H9 (cell line): ENCODE results near the gene ERC1. TPM values are rescaled to one million over a fixed set of nuclear protein-coding genes. Genes with fewer than 3 reads are reported as not detected.

Experiments used
- DNase-seq: peaks from one replicate; pipeline ENCODE4 v3.0.0-alpha.2; 2017
- H2AFZ ChIP-seq: one replicate; pipeline ENCODE4 v1.6.1; 2013; ENCODE audit warnings: mild to moderate bottlenecking, low read length, control low read depth, moderate library complexity
- H2AK5ac ChIP-seq: 2 replicates; pipeline ENCODE4 v1.6.1; 2013; ENCODE audit warnings: low read length, control low read depth, mixed read lengths; ENCODE audit not compliant: insufficient read length
- H2BK120ac ChIP-seq: one replicate; pipeline ENCODE4 v1.6.1; 2013; ENCODE audit warnings: low read depth, mild to moderate bottlenecking, low read length, control low read depth, inconsistent platforms; ENCODE audit not compliant: poor library complexity, severe bottlenecking
- H2BK12ac ChIP-seq: 2 replicates; pipeline ENCODE4 v1.6.1; 2013; ENCODE audit warnings: low read length, control low read depth, mixed read lengths, low read depth; ENCODE audit not compliant: insufficient read length
- H2BK15ac ChIP-seq: 2 replicates; pipeline ENCODE4 v1.6.1; 2013; ENCODE audit warnings: low read depth, low read length, control low read depth
- H2BK20ac ChIP-seq: one replicate; pipeline ENCODE4 v1.6.1; 2013; ENCODE audit warnings: low read depth, mild to moderate bottlenecking, low read length, control low read depth, inconsistent platforms; ENCODE audit not compliant: poor library complexity, severe bottlenecking
- H2BK5ac ChIP-seq: 2 replicates; pipeline ENCODE4 v1.6.1; 2013; ENCODE audit warnings: low read length, control low read depth, mixed read lengths; ENCODE audit not compliant: insufficient read length
- H3K14ac ChIP-seq: 2 replicates; pipeline ENCODE4 v1.6.1; 2013; ENCODE audit warnings: low read length, control low read depth; ENCODE audit not compliant: insufficient read depth
- H3K18ac ChIP-seq: 2 replicates; pipeline ENCODE4 v1.6.1; 2013; ENCODE audit warnings: low read depth, mild to moderate bottlenecking, mixed read lengths, low read length, control low read depth; ENCODE audit not compliant: insufficient read length
- H3K23ac ChIP-seq: 2 replicates; pipeline ENCODE4 v1.6.1; 2013; ENCODE audit warnings: low read length, control low read depth, mixed read lengths, low read depth; ENCODE audit not compliant: insufficient read length
- H3K23me2 ChIP-seq: 2 replicates; pipeline ENCODE4 v1.6.1; 2013; ENCODE audit warnings: low read depth, mild to moderate bottlenecking, mixed read lengths, low read length, control low read depth; ENCODE audit not compliant: insufficient read length, poor library complexity, severe bottlenecking
- H3K27ac ChIP-seq: 2 replicates; pipeline ENCODE4 v1.5.1; 2013; ENCODE audit warnings: low read length, control low read depth, mixed read lengths, low read depth; ENCODE audit not compliant: insufficient read length
- H3K27me3 ChIP-seq: 2 replicates; pipeline ENCODE4 v1.6.1; 2013; ENCODE audit warnings: low read length, control low read depth, inconsistent platforms; ENCODE audit not compliant: insufficient read depth
- H3K4ac ChIP-seq: 2 replicates; pipeline ENCODE4 v1.6.1; 2013; ENCODE audit warnings: low read depth, mild to moderate bottlenecking, control low read depth, inconsistent platforms, low read length, moderate library complexity
- H3K4me1 ChIP-seq: 2 replicates; pipeline ENCODE4 v1.6.1; 2013; ENCODE audit warnings: low read length, control low read depth, inconsistent platforms; ENCODE audit not compliant: insufficient read depth
- H3K4me2 ChIP-seq: 2 replicates; pipeline ENCODE4 v1.6.1; 2013; ENCODE audit warnings: low read length, control low read depth, mixed read lengths; ENCODE audit not compliant: insufficient read length, insufficient read depth
- H3K56ac ChIP-seq: 2 replicates; pipeline ENCODE4 v1.6.1; 2013; ENCODE audit warnings: low read depth, mild to moderate bottlenecking, mixed read lengths, low read length, control low read depth; ENCODE audit not compliant: insufficient read length
- H3K79me1 ChIP-seq: 2 replicates; pipeline ENCODE4 v1.6.1; 2013; ENCODE audit warnings: low read depth, mild to moderate bottlenecking, moderate library complexity, low read length, control low read depth, inconsistent platforms; ENCODE audit not compliant: insufficient read depth, poor library complexity, severe bottlenecking
- H3K79me2 ChIP-seq: 2 replicates; pipeline ENCODE4 v1.6.1; 2013; ENCODE audit warnings: low read length, control low read depth, inconsistent platforms; ENCODE audit not compliant: insufficient read depth
- H3K9ac ChIP-seq: 2 replicates; pipeline ENCODE4 v1.6.1; 2013; ENCODE audit warnings: low read length, control low read depth, mixed read lengths; ENCODE audit not compliant: insufficient read length; ENCODE audit errors: extremely low read depth
- H3K9me3 ChIP-seq: one replicate; pipeline ENCODE4 v1.6.1; 2013; ENCODE audit warnings: low read depth, low read length, inconsistent platforms; ENCODE audit not compliant: control insufficient read depth
- H3T11ph ChIP-seq: one replicate; pipeline ENCODE4 v1.6.1; 2013; ENCODE audit warnings: mild to moderate bottlenecking, low read length, control low read depth, inconsistent platforms
- H4K20me1 ChIP-seq: one replicate; pipeline ENCODE4 v1.6.1; 2013; ENCODE audit not compliant: control insufficient read depth, insufficient read length, insufficient read depth
- H4K5ac ChIP-seq: 2 replicates; pipeline ENCODE4 v1.6.1; 2013; ENCODE audit warnings: low read depth, mild to moderate bottlenecking, mixed read lengths, low read length, control low read depth; ENCODE audit not compliant: insufficient read length
- H4K8ac ChIP-seq: replicated peaks from 2 replicates; pipeline ENCODE4 v1.6.1; 2013; ENCODE audit warnings: low read length, control low read depth, mixed read lengths, low read depth; ENCODE audit not compliant: insufficient read length
- H4K91ac ChIP-seq: 2 replicates; pipeline ENCODE4 v1.6.1; 2013; ENCODE audit warnings: low read depth, mild to moderate bottlenecking, moderate library complexity, mixed read lengths, low read length, control low read depth; ENCODE audit not compliant: insufficient read length
- H3K27ac Mint-ChIP-seq, 3 experiments: 2 replicates in 2 of 3; 3 replicates in 1 of 3; pipeline ENCODE4 v1.8.0; 2020 to 2021; ENCODE audit warnings: mixed read lengths in 3 of 3, mild to moderate bottlenecking in 1 of 3, moderate library complexity in 1 of 3
- H3K27me3 Mint-ChIP-seq: 2 replicates; pipeline ENCODE4 v1.8.0; 2021; ENCODE audit warnings: low read depth, mild to moderate bottlenecking, moderate library complexity, mixed read lengths
- H3K36me3 Mint-ChIP-seq, 3 experiments: 2 replicates in 2 of 3; 3 replicates in 1 of 3; pipeline ENCODE4 v1.8.0; 2020 to 2021; ENCODE audit warnings: low read depth in 3 of 3, mixed read lengths in 3 of 3; ENCODE audit not compliant: insufficient read depth in 1 of 3
- H3K4me1 Mint-ChIP-seq, 2 experiments: 2 replicates each; pipeline ENCODE4 v1.8.0; 2020; ENCODE audit warnings: mixed read lengths in 2 of 2
- H3K4me3 Mint-ChIP-seq, 2 experiments: 2 replicates in 1 of 2; 3 replicates in 1 of 2; pipeline ENCODE4 v1.8.0; 2020 to 2021; ENCODE audit warnings: mild to moderate bottlenecking in 2 of 2, mixed read lengths in 2 of 2, moderate library complexity in 1 of 2
- H3K9me3 Mint-ChIP-seq, 2 experiments: 2 replicates in 1 of 2; 3 replicates in 1 of 2; pipeline ENCODE4 v1.8.0; 2020; ENCODE audit warnings: mild to moderate bottlenecking in 2 of 2, mixed read lengths in 2 of 2, moderate library complexity in 1 of 2
- WGBS: extraction: QIAGEN DNeasy Blood & Tissue Kit; methylation state at CpG from one replicate; pipeline ENCODE4 v1.1.7; 2013; ENCODE audit warnings: missing lambda C conversion rate, low lambda C conversion rate, mixed read lengths; ENCODE audit not compliant: insufficient read length; ENCODE audit errors: extremely low coverage; 5-methylcytosine and 5-hydroxymethylcytosine counted together
- total RNA-seq: library from RNA; stranded (reverse); gene quantifications from 2 replicates; pipeline ENCODE4 v1.2.1, GENCODE V29; 2021
- TF ChIP-seq, protein P1 (sequence below): fragments of 200-600 bp; sonication (generic); conservative IDR thresholded peaks from 3 replicates; pipeline ENCODE4 v1.8.0; 2021; ENCODE audit warnings: antibody characterized with exemption, mild to moderate bottlenecking

The ERC1 gene
- total RNA-seq, 1 experiment from 2014 or later, result 51.2 TPM

DNA sequence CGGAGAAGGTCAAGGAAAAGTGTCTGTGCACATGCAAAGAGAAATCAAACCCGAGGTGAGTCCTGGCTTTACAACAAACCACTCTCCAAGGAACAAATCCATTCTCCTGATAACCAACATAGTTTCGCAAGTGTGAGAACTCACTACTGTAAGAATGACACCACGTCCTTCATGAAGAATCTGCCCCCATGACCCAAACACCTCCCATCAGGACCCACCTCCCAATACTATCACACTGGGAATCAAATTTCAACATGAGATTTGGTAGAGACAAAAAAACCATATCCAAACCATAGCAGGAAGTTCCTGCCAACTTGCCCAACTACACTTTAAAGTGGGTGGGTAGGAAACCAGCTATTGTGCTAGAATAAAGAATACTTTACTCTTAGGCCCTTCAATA, 2.4 kb upstream of the ERC1 start:
- peaks cover 2% of the 10 kb centered on the region; the same call in 1 of the 2 replicates for H3K79me2 ChIP-seq
- no peaks in the 10 kb centered on the region for H3K9me3 ChIP-seq
- H3K27me3 ChIP-seq, result no peaks in the 10 kb centered on the region
- no peaks in the 10 kb centered on the region; a peak in 1 of 7 replicates for H3K36me3 Mint-ChIP-seq
- H4K91ac ChIP-seq, result no peak overlapping the region
- H2BK15ac ChIP-seq, result no peak overlapping the region
- H3K23ac ChIP-seq, result no peak overlapping the region
- H4K8ac ChIP-seq, result no peak overlapping the region
- no peak for DNase-seq
- no peak overlapping the region for H3K4me3 Mint-ChIP-seq
- no peak overlapping the region for H2BK5ac ChIP-seq
- H3K4me1 Mint-ChIP-seq, result peaks cover 24% of the 10 kb centered on the region in 2 experiments
- no peaks in the 10 kb centered on the region for H4K20me1 ChIP-seq
- H3K27ac ChIP-seq, result no peak overlapping the region
- H3K79me1 ChIP-seq, result no peaks in the 10 kb centered on the region
- no peak overlapping the region for H2BK20ac ChIP-seq
- H3K4me1 ChIP-seq, result peaks cover 3% of the 10 kb centered on the region
- no peaks in the 10 kb centered on the region for H3K9me3 Mint-ChIP-seq
- H3T11ph ChIP-seq, result no peak overlapping the region
- H3K23me2 ChIP-seq, result no peaks in the 10 kb centered on the region
- H2BK120ac ChIP-seq, result no peak overlapping the region
- no peak overlapping the region for H3K4ac ChIP-seq
- no peaks in the 10 kb centered on the region; the same call in 1 of the 2 replicates for H3K27me3 Mint-ChIP-seq
- H3K4me2 ChIP-seq, result no peak overlapping the region
- no peak overlapping the region for H2AK5ac ChIP-seq
- TF ChIP-seq, protein P1, sequence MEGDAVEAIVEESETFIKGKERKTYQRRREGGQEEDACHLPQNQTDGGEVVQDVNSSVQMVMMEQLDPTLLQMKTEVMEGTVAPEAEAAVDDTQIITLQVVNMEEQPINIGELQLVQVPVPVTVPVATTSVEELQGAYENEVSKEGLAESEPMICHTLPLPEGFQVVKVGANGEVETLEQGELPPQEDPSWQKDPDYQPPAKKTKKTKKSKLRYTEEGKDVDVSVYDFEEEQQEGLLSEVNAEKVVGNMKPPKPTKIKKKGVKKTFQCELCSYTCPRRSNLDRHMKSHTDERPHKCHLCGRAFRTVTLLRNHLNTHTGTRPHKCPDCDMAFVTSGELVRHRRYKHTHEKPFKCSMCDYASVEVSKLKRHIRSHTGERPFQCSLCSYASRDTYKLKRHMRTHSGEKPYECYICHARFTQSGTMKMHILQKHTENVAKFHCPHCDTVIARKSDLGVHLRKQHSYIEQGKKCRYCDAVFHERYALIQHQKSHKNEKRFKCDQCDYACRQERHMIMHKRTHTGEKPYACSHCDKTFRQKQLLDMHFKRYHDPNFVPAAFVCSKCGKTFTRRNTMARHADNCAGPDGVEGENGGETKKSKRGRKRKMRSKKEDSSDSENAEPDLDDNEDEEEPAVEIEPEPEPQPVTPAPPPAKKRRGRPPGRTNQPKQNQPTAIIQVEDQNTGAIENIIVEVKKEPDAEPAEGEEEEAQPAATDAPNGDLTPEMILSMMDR, result no peak
- H3K56ac ChIP-seq, result no peak overlapping the region
- H2BK12ac ChIP-seq, result no peak overlapping the region
- H3K27ac Mint-ChIP-seq, result no peak overlapping the region
- WGBS, result no CpG with 5 or more reads among the region's 4 CpGs
- no peak overlapping the region for H4K5ac ChIP-seq
- no peak overlapping the region for H3K14ac ChIP-seq
- H2AFZ ChIP-seq, result no peak overlapping the region
- H3K9ac ChIP-seq, result no peak overlapping the region
- H3K18ac ChIP-seq, result no peak overlapping the region
